ENCODE measurements around the gene TPCN2.

TPCN2 gene

DNA sequence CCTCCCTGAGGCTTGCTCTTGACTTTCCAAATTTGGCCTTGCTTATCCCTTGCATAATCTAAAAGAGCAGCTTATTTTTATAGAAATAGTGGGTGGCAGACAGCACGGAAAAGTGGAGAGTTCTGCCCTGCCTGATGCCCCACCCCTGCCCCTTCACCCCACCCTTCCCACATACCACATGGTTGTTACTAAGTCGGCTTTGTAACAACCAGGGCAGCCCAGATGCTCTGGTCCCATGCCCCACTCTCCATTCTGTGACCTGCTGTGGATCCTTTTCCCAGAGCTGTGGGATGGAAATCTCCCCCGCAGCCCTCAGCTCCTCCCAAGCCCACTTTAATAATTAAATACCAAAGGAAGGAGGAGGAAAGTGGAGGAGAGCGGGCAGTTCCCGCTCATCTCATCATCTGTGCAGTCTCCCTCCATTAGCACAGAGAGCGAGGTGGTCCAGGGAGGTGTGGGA lies 46.6 kb upstream of the TPCN2 start:
- H3K27me3 ChIP-seq (ENCODE audit: low read length) = no peaks in the 10 kb centered on the region
- H3K9me2 ChIP-seq (replicated peaks; ENCODE audit: insufficient read depth, low read length) = no peaks in the 10 kb centered on the region
- no peaks in the 10 kb centered on the region for H4K20me1 ChIP-seq (ENCODE audit: low read depth, low read length)
- H3K9me3 ChIP-seq (ENCODE audit: insufficient read depth, low read length) = no peaks in the 10 kb centered on the region
- no peak overlapping the region for H2AFZ ChIP-seq (ENCODE audit: low read depth, low read length, severe bottlenecking)
- H3K79me2 ChIP-seq (ENCODE audit: insufficient read depth, low read length) = no peaks in the 10 kb centered on the region
- H3F3A ChIP-seq (ENCODE audit: insufficient read depth) = no peaks in the 10 kb centered on the region
- H3K36me3 ChIP-seq (ENCODE audit: low read length) = no peaks in the 10 kb centered on the region
- H3K4me2 ChIP-seq (ENCODE audit: low read depth, low read length, poor library complexity, severe bottlenecking) = no peak overlapping the region
- TF ChIP-seq, protein P1, sequence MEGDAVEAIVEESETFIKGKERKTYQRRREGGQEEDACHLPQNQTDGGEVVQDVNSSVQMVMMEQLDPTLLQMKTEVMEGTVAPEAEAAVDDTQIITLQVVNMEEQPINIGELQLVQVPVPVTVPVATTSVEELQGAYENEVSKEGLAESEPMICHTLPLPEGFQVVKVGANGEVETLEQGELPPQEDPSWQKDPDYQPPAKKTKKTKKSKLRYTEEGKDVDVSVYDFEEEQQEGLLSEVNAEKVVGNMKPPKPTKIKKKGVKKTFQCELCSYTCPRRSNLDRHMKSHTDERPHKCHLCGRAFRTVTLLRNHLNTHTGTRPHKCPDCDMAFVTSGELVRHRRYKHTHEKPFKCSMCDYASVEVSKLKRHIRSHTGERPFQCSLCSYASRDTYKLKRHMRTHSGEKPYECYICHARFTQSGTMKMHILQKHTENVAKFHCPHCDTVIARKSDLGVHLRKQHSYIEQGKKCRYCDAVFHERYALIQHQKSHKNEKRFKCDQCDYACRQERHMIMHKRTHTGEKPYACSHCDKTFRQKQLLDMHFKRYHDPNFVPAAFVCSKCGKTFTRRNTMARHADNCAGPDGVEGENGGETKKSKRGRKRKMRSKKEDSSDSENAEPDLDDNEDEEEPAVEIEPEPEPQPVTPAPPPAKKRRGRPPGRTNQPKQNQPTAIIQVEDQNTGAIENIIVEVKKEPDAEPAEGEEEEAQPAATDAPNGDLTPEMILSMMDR (IDR thresholded peaks at IDR 0.05; ENCODE audit: insufficient read depth, low read length, poor library complexity, severe bottlenecking) = no peak
- no peak for TF ChIP-seq EZH2phosphoT487 (conservative IDR thresholded peaks at IDR 0.05; ENCODE audit: low read length)
- H3K9ac ChIP-seq (ENCODE audit: low read length) = no peak overlapping the region
- H3K4me3 ChIP-seq (ENCODE audit: insufficient read depth, low read length, poor library complexity, severe bottlenecking) = no peak overlapping the region
- no peak overlapping the region for H3K27ac ChIP-seq (ENCODE audit: low read depth, low read length)

DNA sequence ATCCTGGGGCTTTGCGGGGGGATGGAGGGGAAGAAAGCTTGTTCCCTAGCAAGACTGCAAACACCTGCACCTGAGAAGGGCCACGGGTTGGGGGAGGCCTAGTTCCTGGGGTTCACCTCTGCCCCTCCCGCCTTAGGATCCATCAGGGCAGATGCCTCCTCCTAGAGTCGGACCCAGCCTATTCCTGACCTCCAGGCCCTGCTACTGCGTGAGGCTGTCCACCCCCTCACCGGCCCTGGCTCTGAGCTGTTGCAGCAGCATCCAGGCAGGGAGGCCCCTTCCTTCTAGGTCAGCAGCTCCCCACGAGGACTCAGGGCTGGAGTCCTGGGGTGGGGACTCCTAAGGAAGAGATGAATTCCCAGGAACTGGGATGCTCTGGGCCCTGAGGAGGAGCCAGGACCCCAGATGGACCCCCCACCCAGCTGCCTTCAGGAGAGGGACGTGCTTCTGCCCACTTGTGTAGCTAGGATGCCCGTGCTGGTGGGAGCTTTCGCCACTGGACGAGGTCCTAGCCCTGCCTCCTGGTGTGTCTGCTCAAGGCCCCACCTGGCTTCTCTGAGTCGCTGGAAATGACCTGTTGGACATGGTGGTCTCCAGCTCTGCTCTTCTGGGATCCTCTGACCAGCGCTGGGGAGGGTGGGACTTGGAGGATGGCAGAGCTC lies 46.0 kb upstream of the TPCN2 start:
- Histone ChIP-seq H2AFZ (ENCODE audit: low read depth, low read length, severe bottlenecking) (no peak overlapping the region), H3K9me3 (ENCODE audit: insufficient read depth, low read length) (no peaks in the 10 kb centered on the region), H3K9me2 (replicated peaks; ENCODE audit: insufficient read depth, low read length) (no peaks in the 10 kb centered on the region), H3K27ac (ENCODE audit: low read depth, low read length) (no peak overlapping the region), H3K27me3 (ENCODE audit: low read length) (no peaks in the 10 kb centered on the region), H3K4me3 (ENCODE audit: insufficient read depth, low read length, poor library complexity, severe bottlenecking) (no peak overlapping the region), H3F3A (ENCODE audit: insufficient read depth) (no peaks in the 10 kb centered on the region), H3K36me3 (ENCODE audit: low read length) (no peaks in the 10 kb centered on the region), H3K4me2 (ENCODE audit: low read depth, low read length, poor library complexity, severe bottlenecking) (no peak overlapping the region), H3K9ac (ENCODE audit: low read length) (no peak overlapping the region), H4K20me1 (ENCODE audit: low read depth, low read length) (no peaks in the 10 kb centered on the region), H3K79me2 (ENCODE audit: insufficient read depth, low read length) (no peaks in the 10 kb centered on the region)
- TF ChIP-seq, protein P1 (IDR thresholded peaks at IDR 0.05; ENCODE audit: insufficient read depth, low read length, poor library complexity, severe bottlenecking) = no peak
- TF ChIP-seq EZH2phosphoT487 (conservative IDR thresholded peaks at IDR 0.05; ENCODE audit: low read length) = no peak

DNA sequence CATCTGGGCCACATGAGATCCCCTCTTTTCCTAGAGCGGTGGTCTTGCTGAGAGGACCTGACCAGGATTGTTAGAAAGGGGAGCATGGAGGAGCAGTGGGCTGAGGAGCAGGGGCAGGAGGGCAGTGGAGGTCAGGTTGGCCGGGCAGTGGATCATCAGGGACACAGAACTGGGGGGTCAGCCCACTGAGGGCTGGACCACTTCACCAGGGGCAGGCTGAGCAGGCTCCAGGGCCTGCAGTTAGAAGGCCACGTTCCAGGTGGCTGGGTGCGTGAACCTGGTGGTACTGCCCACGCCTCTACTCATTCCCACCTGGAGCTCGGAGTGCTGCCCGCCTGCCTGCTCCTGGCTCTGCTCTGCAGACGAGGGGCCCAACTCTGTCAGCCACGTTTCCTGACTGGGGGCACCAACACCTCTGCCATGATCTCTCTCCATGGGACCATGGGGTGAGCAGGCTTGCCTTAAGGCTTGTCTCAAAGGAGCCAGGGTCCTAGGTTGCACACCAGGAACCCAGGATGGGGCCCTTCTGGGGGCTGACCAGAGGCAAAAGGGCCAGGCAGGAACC lies 45.3 kb upstream of the TPCN2 start:
- no peaks in the 10 kb centered on the region for H3K9me2 ChIP-seq (replicated peaks; ENCODE audit: insufficient read depth, low read length)
- H3F3A ChIP-seq (ENCODE audit: insufficient read depth) = no peaks in the 10 kb centered on the region
- no peak overlapping the region for H3K4me3 ChIP-seq (ENCODE audit: insufficient read depth, low read length, poor library complexity, severe bottlenecking)
- H3K36me3 ChIP-seq (ENCODE audit: low read length) = no peaks in the 10 kb centered on the region
- H3K27ac ChIP-seq (ENCODE audit: low read depth, low read length) = no peak overlapping the region
- H2AFZ ChIP-seq (ENCODE audit: low read depth, low read length, severe bottlenecking) = no peak overlapping the region
- H4K20me1 ChIP-seq (ENCODE audit: low read depth, low read length) = no peaks in the 10 kb centered on the region
- no peak overlapping the region for H3K4me2 ChIP-seq (ENCODE audit: low read depth, low read length, poor library complexity, severe bottlenecking)
- H3K9me3 ChIP-seq (ENCODE audit: insufficient read depth, low read length) = no peaks in the 10 kb centered on the region
- no peak overlapping the region for H3K9ac ChIP-seq (ENCODE audit: low read length)
- no peaks in the 10 kb centered on the region for H3K79me2 ChIP-seq (ENCODE audit: insufficient read depth, low read length)
- H3K27me3 ChIP-seq (ENCODE audit: low read length) = no peaks in the 10 kb centered on the region
- TF ChIP-seq EZH2phosphoT487 (conservative IDR thresholded peaks at IDR 0.05; ENCODE audit: low read length) = no peak
- TF ChIP-seq, protein P1 (IDR thresholded peaks at IDR 0.05; ENCODE audit: insufficient read depth, low read length, poor library complexity, severe bottlenecking) = no peak

Measured in SU-DHL-6 (cell line).